ENCODE results near the gene SMYD3. TPM values are rescaled to one million over a fixed set of nuclear protein-coding genes. Genes with fewer than 3 reads are reported as not detected.

The SMYD3 gene
- total RNA-seq, 3 donors from 2014 or later (not counting 1 experiment from before 2014, with no cell fraction given) = 43.6 to 48.0 (median 46.1) TPM

GRCh38 chr1:245962453-245962852 is 544.6 kb downstream of the SMYD3 start:
- H3K4me3 ChIP-seq (ENCODE audit: low read length) = no peak overlapping the region
- no peaks in the 10 kb centered on the region for H3K27me3 ChIP-seq (ENCODE audit: control insufficient read depth, insufficient read depth, low read length)
- no peak overlapping the region for H3K4me3 Mint-ChIP-seq
- peaks cover 0 to 5% of the 10 kb centered on the region in 2 donors for H3K4me1 Mint-ChIP-seq
- no peak overlapping the region for H3K27ac ChIP-seq (ENCODE audit: low read length)
- no peak for ATAC-seq
- no peaks in the 10 kb centered on the region for H3K36me3 Mint-ChIP-seq
- WGBS (ENCODE audit: insufficient coverage) = 98% methylated on average over 5 of the region's 8 CpGs
- no peak overlapping the region for H3K27ac Mint-ChIP-seq
- TF ChIP-seq CTCF (IDR thresholded peaks at IDR 0.05) = no peak
- H3K27me3 Mint-ChIP-seq (ENCODE audit: low read depth in 2 of 2) = no peaks in the 10 kb centered on the region
- intact Hi-C loops (cut with micrococcal nuclease) = no loop called here
- no peak for DNase-seq
- no peaks in the 10 kb centered on the region for H3K4me1 ChIP-seq (ENCODE audit: control insufficient read depth, insufficient read depth, low read length)
- no peaks in the 10 kb centered on the region for H3K9me3 ChIP-seq (ENCODE audit: control insufficient read depth, insufficient read depth, low read length)
- no peaks in the 10 kb centered on the region for H3K9me3 Mint-ChIP-seq
- no peaks in the 10 kb centered on the region for H3K36me3 ChIP-seq (ENCODE audit: control insufficient read depth, insufficient read depth, low read length)

- WGBS (ENCODE audit: insufficient coverage) = 79% methylated on average over 3 of the region's 3 CpGs
- peaks cover 0 to 5% of the 10 kb centered on the region in 2 donors for H3K4me1 Mint-ChIP-seq
- TF ChIP-seq CTCF (IDR thresholded peaks at IDR 0.05) = no peak
- no peaks in the 10 kb centered on the region for H3K27me3 Mint-ChIP-seq (ENCODE audit: low read depth in 2 of 2)
- Histone ChIP-seq H3K27me3 (ENCODE audit: control insufficient read depth, insufficient read depth, low read length) (no peaks in the 10 kb centered on the region), H3K4me3 (ENCODE audit: low read length) (no peak overlapping the region), H3K4me1 (ENCODE audit: control insufficient read depth, insufficient read depth, low read length) (peaks cover 7% of the 10 kb centered on the region), H3K36me3 (ENCODE audit: control insufficient read depth, insufficient read depth, low read length) (no peaks in the 10 kb centered on the region), H3K9me3 (ENCODE audit: control insufficient read depth, insufficient read depth, low read length) (no peaks in the 10 kb centered on the region), H3K27ac (ENCODE audit: low read length) (no peak overlapping the region)
- no peak overlapping the region for H3K4me3 Mint-ChIP-seq
- H3K27ac Mint-ChIP-seq = no peak overlapping the region
- intact Hi-C loops (cut with micrococcal nuclease) = no loop called here
- ATAC-seq (no peak), DNase-seq (no peak)
- no peaks in the 10 kb centered on the region for H3K36me3 Mint-ChIP-seq
- no peaks in the 10 kb centered on the region for H3K9me3 Mint-ChIP-seq
These were observed 545.9 kb downstream of the SMYD3 start for GRCh38 chr1:245961137-245961540.

- Histone ChIP-seq H3K27me3 (ENCODE audit: control insufficient read depth, insufficient read depth, low read length) (no peaks in the 10 kb centered on the region), H3K4me1 (ENCODE audit: control insufficient read depth, insufficient read depth, low read length) (peaks cover 13% of the 10 kb centered on the region), H3K27ac (ENCODE audit: low read length) (no peak overlapping the region), H3K9me3 (ENCODE audit: control insufficient read depth, insufficient read depth, low read length) (no peaks in the 10 kb centered on the region), H3K36me3 (ENCODE audit: control insufficient read depth, insufficient read depth, low read length) (no peaks in the 10 kb centered on the region), H3K4me3 (ENCODE audit: low read length) (no peak overlapping the region)
- Mint-ChIP-seq H3K36me3 (no peaks in the 10 kb centered on the region), H3K9me3 (no peaks in the 10 kb centered on the region), H3K4me1 (peaks cover 0 to 5% of the 10 kb centered on the region in 2 donors), H3K27ac (no peak overlapping the region), H3K4me3 (no peak overlapping the region), H3K27me3 (ENCODE audit: low read depth in 2 of 2) (no peaks in the 10 kb centered on the region)
- ATAC-seq (no peak), DNase-seq (no peak)
- TF ChIP-seq CTCF (IDR thresholded peaks at IDR 0.05) = no peak
- 94% methylated on average over 2 of the region's 4 CpGs for WGBS (ENCODE audit: insufficient coverage)
- intact Hi-C loops (cut with micrococcal nuclease) = no loop called here
These were observed 546.9 kb downstream of the SMYD3 start for GRCh38 chr1:245960171-245960570.

- Histone ChIP-seq H3K36me3 (ENCODE audit: control insufficient read depth, insufficient read depth, low read length) (no peaks in the 10 kb centered on the region), H3K4me3 (ENCODE audit: low read length) (no peak overlapping the region), H3K27me3 (ENCODE audit: control insufficient read depth, insufficient read depth, low read length) (no peaks in the 10 kb centered on the region), H3K4me1 (ENCODE audit: control insufficient read depth, insufficient read depth, low read length) (peaks cover 29% of the 10 kb centered on the region), H3K9me3 (ENCODE audit: control insufficient read depth, insufficient read depth, low read length) (no peaks in the 10 kb centered on the region), H3K27ac (ENCODE audit: low read length) (no peak overlapping the region)
- no peaks in the 10 kb centered on the region for H3K9me3 Mint-ChIP-seq
- intact Hi-C loops (cut with micrococcal nuclease) = loop anchor here (10.0 kb wide), 1 partner anchor 63 kb away; no protein-coding TSS in a partner anchor
- DNase-seq (no peak), ATAC-seq (no peak)
- H3K27me3 Mint-ChIP-seq (ENCODE audit: low read depth in 2 of 2) = no peaks in the 10 kb centered on the region
- peaks cover 19 to 23% of the 10 kb centered on the region in 2 donors for H3K4me1 Mint-ChIP-seq
- WGBS (ENCODE audit: insufficient coverage) = 59% methylated on average over 6 of the region's 6 CpGs
- no peaks in the 10 kb centered on the region for H3K36me3 Mint-ChIP-seq
- no peak overlapping the region for H3K27ac Mint-ChIP-seq
- TF ChIP-seq CTCF (IDR thresholded peaks at IDR 0.05) = no peak
- H3K4me3 Mint-ChIP-seq = no peak overlapping the region
These were observed 549.1 kb downstream of the SMYD3 start for GRCh38 chr1:245958016-245958415.

Data from natural killer cell (primary cell).